ENCODE results near the gene NR1H2. TPM values are rescaled to one million over a fixed set of nuclear protein-coding genes. Genes with fewer than 3 reads are reported as not detected.

The NR1H2 gene
- total and polyA plus RNA-seq, 10 of the 15 experiments (the other 5 are each of a cell fraction or from before 2014, with no cell fraction given), result 0.05 to 54.2 (median 35.1) TPM

DNA sequence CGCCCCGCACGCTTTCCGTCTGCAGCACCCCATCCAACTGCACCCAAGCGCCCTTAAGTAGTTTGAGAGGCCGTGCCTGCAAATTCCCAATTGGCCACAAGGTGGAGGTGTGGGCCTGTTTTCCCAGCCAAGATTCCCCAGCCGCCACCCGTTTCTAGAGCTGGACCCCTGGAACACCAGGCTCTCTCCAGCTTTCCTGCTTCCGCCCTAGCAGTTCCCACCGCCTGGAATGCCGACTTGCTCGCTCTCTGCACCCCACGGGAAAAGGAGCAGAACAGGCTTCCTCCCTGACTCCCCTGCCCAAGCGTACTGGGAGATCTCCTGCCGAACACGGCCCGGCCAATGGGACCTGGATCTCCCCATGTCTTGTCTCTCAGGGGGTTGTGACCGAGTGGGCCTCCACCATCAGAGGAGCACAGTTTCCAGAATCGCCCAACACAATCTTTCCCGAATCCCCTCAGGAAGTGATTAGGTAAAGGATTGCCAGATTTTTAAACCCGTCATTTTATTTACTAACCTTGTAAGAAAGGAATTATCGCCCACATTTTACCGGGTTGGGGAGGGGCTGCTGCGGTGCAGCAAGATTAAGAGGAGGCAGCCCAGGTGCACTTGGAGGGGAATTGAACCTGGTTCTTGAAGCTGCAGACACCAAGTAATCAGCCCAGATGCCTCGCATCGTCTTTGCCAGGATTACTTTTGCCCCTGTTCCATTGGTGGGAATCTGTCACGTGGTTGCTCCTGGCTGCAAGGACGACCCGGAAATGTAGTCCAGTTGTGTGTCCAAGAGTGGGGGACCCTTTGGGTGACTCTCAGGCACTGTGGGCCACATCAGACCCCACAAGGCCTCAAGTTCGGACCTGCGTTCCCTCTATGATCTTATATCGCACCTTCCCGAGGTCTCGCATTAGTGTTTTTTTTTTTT lies 7.3 kb upstream of the NR1H2 start:
- Histone ChIP-seq H2AFZ (ENCODE audit: control insufficient read depth, low read depth, low read length) (peak overlapping the region; percentile 79), H3K4me3 (peak overlapping the region; percentile 93), H3K27me3 (replicated peaks in 1 of 2; ENCODE audit: control insufficient read depth in 2 of 2, insufficient read depth in 2 of 2, low read length in 1 of 2) (no peaks in the 10 kb centered on the region), H3K4me1 (ENCODE audit: control insufficient read depth, insufficient read depth, low read length) (peaks cover 19% of the 10 kb centered on the region), H4K20me1 (ENCODE audit: control insufficient read depth, insufficient read depth) (no peaks in the 10 kb centered on the region), H3K9ac (ENCODE audit: control insufficient read depth, insufficient read depth, low read length) (peak overlapping the region; percentile 72), H3K9me3 (replicated peaks; ENCODE audit: control insufficient read depth, insufficient read depth, low read length) (no peaks in the 10 kb centered on the region), H3K79me2 (ENCODE audit: control insufficient read depth, insufficient read depth, low read length) (no peaks in the 10 kb centered on the region; the same call in 1 of the 2 replicates), H3K27ac (ENCODE audit: control insufficient read depth, insufficient read depth) (peak overlapping the region; percentile 82), H3K36me3 (ENCODE audit: control insufficient read depth in 2 of 2, insufficient read depth in 2 of 2, low read length in 1 of 2) (no peaks in the 10 kb centered on the region), H3K4me2 (ENCODE audit: control insufficient read depth, insufficient read depth) (peak overlapping the region; percentile 56)
- TSS peak; percentile 89 for BruUV-seq (replicated peaks)
- 3% methylated on average over 33 of the region's 34 CpGs for WGBS (ENCODE audit: insufficient coverage, insufficient replicate concordance, low lambda C conversion rate, missing lambda C conversion rate)
- POLR2A ChIA-PET, result interaction anchor here (1.1 to 5.2 kb wide), 4 partner anchors 9 to 94 kb away, joined by 4 to 35 read pairs (median 6); no protein-coding TSS in a partner anchor
- RAD21 ChIA-PET (ENCODE audit: unreplicated experiment), result interaction anchor here (0.6 to 4.9 kb wide), 17 partner anchors 11 to 553 kb away, joined by 3 to 60 read pairs (median 5); partner anchors contain the start of genes KCNC3 and SPIB
- DNase-seq (ENCODE audit: low read depth, low spot score) (peak; percentile 78), FAIRE-seq (peak; percentile 95), ATAC-seq (peak; percentile 86)
- SMC1A ChIA-PET (ENCODE audit: uncharacterized antibody, unreplicated experiment), result interaction anchor here (0.5 to 5.5 kb wide), 13 partner anchors 10 to 552 kb away, joined by 3 to 48 read pairs (median 4); partner anchors contain the start of gene POLD1
- CTCF ChIA-PET, result interaction anchor here (0.5 to 9.4 kb wide), 23 partner anchors 11 to 553 kb away, joined by 3 to 167 read pairs (median 4); partner anchors contain the start of gene KCNC3
- in situ Hi-C loops (cut with MboI), result loop anchor here (5.0 kb wide), 1 partner anchor 93 kb away; no protein-coding TSS in a partner anchor
- intact Hi-C loops (cut with micrococcal nuclease; ENCODE audit: unreplicated experiment), result loop anchor here (1.0 to 2.0 kb wide), 4 partner anchors 50 to 414 kb away; partner anchors contain the start of gene SPIB
- no peak for TF ChIP-seq JUNB (IDR thresholded peaks at IDR 0.05)
- TF ChIP-seq, protein P1, sequence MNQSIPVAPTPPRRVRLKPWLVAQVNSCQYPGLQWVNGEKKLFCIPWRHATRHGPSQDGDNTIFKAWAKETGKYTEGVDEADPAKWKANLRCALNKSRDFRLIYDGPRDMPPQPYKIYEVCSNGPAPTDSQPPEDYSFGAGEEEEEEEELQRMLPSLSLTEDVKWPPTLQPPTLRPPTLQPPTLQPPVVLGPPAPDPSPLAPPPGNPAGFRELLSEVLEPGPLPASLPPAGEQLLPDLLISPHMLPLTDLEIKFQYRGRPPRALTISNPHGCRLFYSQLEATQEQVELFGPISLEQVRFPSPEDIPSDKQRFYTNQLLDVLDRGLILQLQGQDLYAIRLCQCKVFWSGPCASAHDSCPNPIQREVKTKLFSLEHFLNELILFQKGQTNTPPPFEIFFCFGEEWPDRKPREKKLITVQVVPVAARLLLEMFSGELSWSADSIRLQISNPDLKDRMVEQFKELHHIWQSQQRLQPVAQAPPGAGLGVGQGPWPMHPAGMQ (IDR thresholded peaks at IDR 0.05; ENCODE audit: borderline replicate concordance), result no peak
- TF ChIP-seq, protein P2, sequence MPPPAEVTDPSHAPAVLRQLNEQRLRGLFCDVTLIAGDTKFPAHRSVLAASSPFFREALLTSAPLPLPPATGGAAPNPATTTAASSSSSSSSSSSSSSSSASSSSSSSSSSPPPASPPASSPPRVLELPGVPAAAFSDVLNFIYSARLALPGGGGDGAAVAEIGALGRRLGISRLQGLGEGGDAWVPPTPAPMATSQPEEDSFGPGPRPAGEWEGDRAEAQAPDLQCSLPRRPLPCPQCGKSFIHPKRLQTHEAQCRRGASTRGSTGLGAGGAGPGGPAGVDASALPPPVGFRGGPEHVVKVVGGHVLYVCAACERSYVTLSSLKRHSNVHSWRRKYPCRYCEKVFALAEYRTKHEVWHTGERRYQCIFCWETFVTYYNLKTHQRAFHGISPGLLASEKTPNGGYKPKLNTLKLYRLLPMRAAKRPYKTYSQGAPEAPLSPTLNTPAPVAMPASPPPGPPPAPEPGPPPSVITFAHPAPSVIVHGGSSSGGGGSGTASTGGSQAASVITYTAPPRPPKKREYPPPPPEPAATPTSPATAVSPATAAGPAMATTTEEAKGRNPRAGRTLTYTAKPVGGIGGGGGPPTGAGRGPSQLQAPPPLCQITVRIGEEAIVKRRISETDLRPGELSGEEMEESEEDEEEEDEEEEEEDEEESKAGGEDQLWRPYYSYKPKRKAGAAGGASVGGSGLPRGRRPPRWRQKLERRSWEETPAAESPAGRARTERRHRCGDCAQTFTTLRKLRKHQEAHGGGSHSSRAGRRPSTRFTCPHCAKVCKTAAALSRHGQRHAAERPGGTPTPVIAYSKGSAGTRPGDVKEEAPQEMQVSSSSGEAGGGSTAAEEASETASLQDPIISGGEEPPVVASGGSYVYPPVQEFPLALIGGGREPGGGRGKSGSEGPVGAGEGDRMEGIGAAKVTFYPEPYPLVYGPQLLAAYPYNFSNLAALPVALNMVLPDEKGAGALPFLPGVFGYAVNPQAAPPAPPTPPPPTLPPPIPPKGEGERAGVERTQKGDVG (CRISPR knock-in tag; IDR thresholded peaks at IDR 0.05), result 0 out of 2 replicates have a peak, but pooled peaks have one; percentile 13
- TF ChIP-seq, protein P3, sequence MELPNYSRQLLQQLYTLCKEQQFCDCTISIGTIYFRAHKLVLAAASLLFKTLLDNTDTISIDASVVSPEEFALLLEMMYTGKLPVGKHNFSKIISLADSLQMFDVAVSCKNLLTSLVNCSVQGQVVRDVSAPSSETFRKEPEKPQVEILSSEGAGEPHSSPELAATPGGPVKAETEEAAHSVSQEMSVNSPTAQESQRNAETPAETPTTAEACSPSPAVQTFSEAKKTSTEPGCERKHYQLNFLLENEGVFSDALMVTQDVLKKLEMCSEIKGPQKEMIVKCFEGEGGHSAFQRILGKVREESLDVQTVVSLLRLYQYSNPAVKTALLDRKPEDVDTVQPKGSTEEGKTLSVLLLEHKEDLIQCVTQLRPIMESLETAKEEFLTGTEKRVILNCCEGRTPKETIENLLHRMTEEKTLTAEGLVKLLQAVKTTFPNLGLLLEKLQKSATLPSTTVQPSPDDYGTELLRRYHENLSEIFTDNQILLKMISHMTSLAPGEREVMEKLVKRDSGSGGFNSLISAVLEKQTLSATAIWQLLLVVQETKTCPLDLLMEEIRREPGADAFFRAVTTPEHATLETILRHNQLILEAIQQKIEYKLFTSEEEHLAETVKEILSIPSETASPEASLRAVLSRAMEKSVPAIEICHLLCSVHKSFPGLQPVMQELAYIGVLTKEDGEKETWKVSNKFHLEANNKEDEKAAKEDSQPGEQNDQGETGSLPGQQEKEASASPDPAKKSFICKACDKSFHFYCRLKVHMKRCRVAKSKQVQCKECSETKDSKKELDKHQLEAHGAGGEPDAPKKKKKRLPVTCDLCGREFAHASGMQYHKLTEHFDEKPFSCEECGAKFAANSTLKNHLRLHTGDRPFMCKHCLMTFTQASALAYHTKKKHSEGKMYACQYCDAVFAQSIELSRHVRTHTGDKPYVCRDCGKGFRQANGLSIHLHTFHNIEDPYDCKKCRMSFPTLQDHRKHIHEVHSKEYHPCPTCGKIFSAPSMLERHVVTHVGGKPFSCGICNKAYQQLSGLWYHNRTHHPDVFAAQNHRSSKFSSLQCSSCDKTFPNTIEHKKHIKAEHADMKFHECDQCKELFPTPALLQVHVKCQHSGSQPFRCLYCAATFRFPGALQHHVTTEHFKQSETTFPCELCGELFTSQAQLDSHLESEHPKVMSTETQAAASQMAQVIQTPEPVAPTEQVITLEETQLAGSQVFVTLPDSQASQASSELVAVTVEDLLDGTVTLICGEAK (IDR thresholded peaks at IDR 0.05; ENCODE audit: borderline replicate concordance), result peak; percentile 32; the same call in 1 of the 2 replicates
- no peak for TF ChIP-seq DPF2 (IDR thresholded peaks at IDR 0.05)
- TF ChIP-seq, protein P4, sequence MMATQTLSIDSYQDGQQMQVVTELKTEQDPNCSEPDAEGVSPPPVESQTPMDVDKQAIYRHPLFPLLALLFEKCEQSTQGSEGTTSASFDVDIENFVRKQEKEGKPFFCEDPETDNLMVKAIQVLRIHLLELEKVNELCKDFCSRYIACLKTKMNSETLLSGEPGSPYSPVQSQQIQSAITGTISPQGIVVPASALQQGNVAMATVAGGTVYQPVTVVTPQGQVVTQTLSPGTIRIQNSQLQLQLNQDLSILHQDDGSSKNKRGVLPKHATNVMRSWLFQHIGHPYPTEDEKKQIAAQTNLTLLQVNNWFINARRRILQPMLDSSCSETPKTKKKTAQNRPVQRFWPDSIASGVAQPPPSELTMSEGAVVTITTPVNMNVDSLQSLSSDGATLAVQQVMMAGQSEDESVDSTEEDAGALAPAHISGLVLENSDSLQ (IDR thresholded peaks at IDR 0.05), result 0 out of 2 replicates have a peak, but pooled peaks have one; percentile 8
- peak; percentile 80; the same call in 1 of the 2 replicates for TF ChIP-seq NBN (IDR thresholded peaks at IDR 0.05)
- TF ChIP-seq MTA3 (IDR thresholded peaks at IDR 0.05; ENCODE audit: borderline replicate concordance, low read length), result no peak
- 0 out of 2 replicates have a peak, but pooled peaks have one; percentile 21 for TF ChIP-seq POLR2AphosphoS2 (IDR thresholded peaks at IDR 0.05; ENCODE audit: low read depth, low read length)
- peak; percentile 99 for TF ChIP-seq IKZF1 (conservative IDR thresholded peaks at IDR 0.05)
- peak; percentile 69 for TF ChIP-seq POLR2A (IDR thresholded peaks at IDR 0.05; ENCODE audit: low read depth, low read length)

Data from GM12878 (cell line).